T-helper 2 cell (primary cell): ENCODE results near the gene TOX2.

Source experiments
- DNase-seq, 5 experiments: peaks; one replicate each; pipeline versions ENCODE4 v3.0.0 to v3.0.0-alpha.2; 2012 to 2022

Gene TOX2

GRCh38 chr20:44084891-44085290 lies 170.2 kb downstream of the TOX2 start:
- DNase-seq: no peak

- DNase-seq: no peak
Measured at GRCh38 chr20:44085616-44086434, 171.2 kb downstream of the TOX2 start.

GRCh38 chr20:44087051-44087856 lies 172.6 kb downstream of the TOX2 start:
- no peak for DNase-seq

GRCh38 chr20:44087857-44088120 lies 173.1 kb downstream of the TOX2 start:
- no peak for DNase-seq

GRCh38 chr20:44089987-44090674 lies 175.5 kb downstream of the TOX2 start:
- DNase-seq: peak in 1 of 5 experiments; percentile 37

- no peak for DNase-seq
Measured at GRCh38 chr20:44091026-44091425, 176.4 kb downstream of the TOX2 start.

GRCh38 chr20:44092551-44093248 lies 178.0 kb downstream of the TOX2 start:
- peak in 1 of 5 experiments; percentile 59 for DNase-seq

- no peak for DNase-seq
Measured at GRCh38 chr20:44093249-44093582, 178.6 kb downstream of the TOX2 start.

GRCh38 chr20:44095831-44096230 lies 181.2 kb downstream of the TOX2 start:
- no peak for DNase-seq

GRCh38 chr20:44097521-44098255 lies 183.0 kb downstream of the TOX2 start:
- no peak for DNase-seq

GRCh38 chr20:44098256-44098630 lies 183.6 kb downstream of the TOX2 start:
- no peak for DNase-seq

GRCh38 chr20:44098657-44099056 lies 184.0 kb downstream of the TOX2 start:
- DNase-seq: no peak

GRCh38 chr20:44099832-44100231 lies 185.2 kb downstream of the TOX2 start:
- DNase-seq: no peak

- DNase-seq: no peak
Measured at GRCh38 chr20:44102582-44102981, 187.9 kb downstream of the TOX2 start.

GRCh38 chr20:44104798-44105517 lies 190.3 kb downstream of the TOX2 start:
- DNase-seq: no peak

- no peak for DNase-seq
Measured at GRCh38 chr20:44106615-44107014, 192.0 kb downstream of the TOX2 start.

GRCh38 chr20:44109951-44110361 lies 195.3 kb downstream of the TOX2 start:
- no peak for DNase-seq

- DNase-seq: no peak
Measured at GRCh38 chr20:44110816-44111568, 196.3 kb downstream of the TOX2 start.

- no peak for DNase-seq
Measured at GRCh38 chr20:44111712-44112335, 197.2 kb downstream of the TOX2 start.

GRCh38 chr20:44112456-44112855 lies 197.8 kb downstream of the TOX2 start:
- no peak for DNase-seq
